Measurements from ENCODE around the gene MYRF.

Gene MYRF

GRCh38 chr11:61784506-61784805 is 32.0 kb downstream of the MYRF start:
- Histone ChIP-seq H3K9me3 (ENCODE audit: control insufficient read depth, insufficient read depth, low read depth, low read length) (no peaks in the 10 kb centered on the region), H3K27ac (ENCODE audit: extremely low read depth, low read depth, low read length) (no peak overlapping the region), H3K4me3 (ENCODE audit: low read depth, low read length) (no peak overlapping the region), H3K36me3 (ENCODE audit: control insufficient read depth in 2 of 2, insufficient read depth in 1 of 2, low read length in 2 of 2) (peaks cover 0 to 71% of the 10 kb centered on the region in 2 experiments; a peak in 1 of 3 replicates), H3K4me1 (ENCODE audit: control insufficient read depth, insufficient read depth, low read length) (no peaks in the 10 kb centered on the region)
- TF ChIP-seq ZNF423 (tag by site-specific recombination; IDR thresholded peaks at IDR 0.05) = no peak
- TF ChIP-seq EGR2 (tag by site-specific recombination; IDR thresholded peaks at IDR 0.05; ENCODE audit: low read depth) = no peak
- TF ChIP-seq ZNF184 (tag by site-specific recombination; IDR thresholded peaks at IDR 0.05) = no peak
- no peak for TF ChIP-seq ZNF639 (tag by site-specific recombination; IDR thresholded peaks at IDR 0.05)
- no peak for TF ChIP-seq KLF7 (tag by site-specific recombination; IDR thresholded peaks at IDR 0.05; ENCODE audit: borderline replicate concordance)
- no peak for TF ChIP-seq ZNF114 (tag by site-specific recombination; IDR thresholded peaks at IDR 0.05)
- TF ChIP-seq ZNF18 (tag by site-specific recombination; IDR thresholded peaks at IDR 0.05) = no peak
- TF ChIP-seq SETDB1 (IDR thresholded peaks at IDR 0.05; ENCODE audit: insufficient read length, low read length) = no peak
- no peak for TF ChIP-seq ZNF548 (tag by site-specific recombination; IDR thresholded peaks at IDR 0.05)
- no peak for TF ChIP-seq TSHZ1 (tag by site-specific recombination; IDR thresholded peaks at IDR 0.05; ENCODE audit: borderline replicate concordance)
- no peak for TF ChIP-seq PRDM2 (tag by site-specific recombination; IDR thresholded peaks at IDR 0.05; ENCODE audit: borderline replicate concordance)
- TF ChIP-seq ZNF239 (tag by site-specific recombination; IDR thresholded peaks at IDR 0.05) = no peak
- no peak for TF ChIP-seq ZBTB7A (tag by site-specific recombination; IDR thresholded peaks at IDR 0.05; ENCODE audit: low read depth)
- TF ChIP-seq KLF1 (tag by site-specific recombination; IDR thresholded peaks at IDR 0.05) = no peak
- no peak for TF ChIP-seq ZNF169 (tag by site-specific recombination; IDR thresholded peaks at IDR 0.05)
- no peak for TF ChIP-seq SP7 (tag by site-specific recombination; IDR thresholded peaks at IDR 0.05)
- ChIA-PET CTCF (no interaction called here), POLR2A (no interaction called here)
